HepG2 (cell line): ENCODE data around the gene SURF6. TPM values are rescaled to one million over a fixed set of nuclear protein-coding genes. Genes with fewer than 3 reads are reported as not detected.
A peak's percentile ranks its signal among the peaks of the same experiment; 100 is the strongest.

ENCODE experiments used
- HCFC1 ChIP-seq: fragments of 150-350 bp; IDR thresholded peaks from 2 replicates; pipeline ENCODE4 v1.6.1; 2014; ENCODE audit warnings: low read depth, low read length
- HMG20A ChIP-seq: IDR thresholded peaks from 2 replicates; pipeline ENCODE4 v1.6.1; 2016; ENCODE audit warnings: borderline replicate concordance
- HOMEZ ChIP-seq: IDR thresholded peaks from 2 replicates; pipeline ENCODE4 v1.6.1; 2016; ENCODE audit warnings: low read depth
- HOXA3 ChIP-seq: sonication (generic); formaldehyde crosslinking; IDR thresholded peaks from 2 replicates; pipeline ENCODE4 v1.5.0; 2020; ENCODE audit warnings: missing genetic modification reagents
- KAT2B ChIP-seq: fragments of 150-350 bp; IDR thresholded peaks from 2 replicates; pipeline ENCODE4 v1.6.1; 2014; ENCODE audit warnings: low read depth, low read length, borderline replicate concordance
- MLXIP ChIP-seq: sonication (generic); formaldehyde crosslinking; IDR thresholded peaks from 2 replicates; pipeline ENCODE4 v1.9.0; 2021; ENCODE audit warnings: missing genetic modification reagents, borderline replicate concordance
- PAF1 ChIP-seq: IDR thresholded peaks from 2 replicates; pipeline ENCODE4 v1.6.1; 2016; ENCODE audit warnings: missing genetic modification reagents, missing compliant biosample characterization
- TBX3 ChIP-seq: fragments of 450-650 bp; IDR thresholded peaks from 2 replicates; pipeline ENCODE4 v1.6.1; 2017; ENCODE audit warnings: antibody characterized with exemption, mild to moderate bottlenecking, inconsistent platforms, borderline replicate concordance
- THRA ChIP-seq: sonication (generic); formaldehyde crosslinking; IDR thresholded peaks from 2 replicates; pipeline ENCODE4 v1.4.0; 2020; ENCODE audit warnings: missing genetic modification reagents, borderline replicate concordance
- ZNF207 ChIP-seq: fragments of 450-650 bp; IDR thresholded peaks from 2 replicates; pipeline ENCODE4 v1.6.1; 2016; ENCODE audit warnings: antibody characterized with exemption, borderline replicate concordance
- ZNF280D ChIP-seq: sonication (generic); formaldehyde crosslinking; IDR thresholded peaks from 2 replicates; pipeline ENCODE4 v1.5.1; 2020; ENCODE audit warnings: mild to moderate bottlenecking, missing genetic modification reagents
- ZNF577 ChIP-seq: sonication (generic); formaldehyde crosslinking; IDR thresholded peaks from 2 replicates; pipeline ENCODE4 v1.4.0; 2020; ENCODE audit warnings: mild to moderate bottlenecking, low read depth, missing genetic modification reagents, borderline replicate concordance
- polyA plus RNA-seq, 8 experiments: library from polyadenylated mRNA; depleted of rRNA in 3 of 8; stranded (reverse) in 7 of 8; unstranded in 1 of 8; fragments of >200 nt; fragmentation: Illumina TruSeq in 4 of 8; extraction: Trizol in 4 of 8; gene quantifications; 2 replicates each; pipeline versions ENCODE4 v1.2.1 to v1.2.3, GENCODE V29; 2011 to 2016; ENCODE audit warnings: low read depth in 4 of 8, missing spikeins in 1 of 8, mixed read lengths in 1 of 8; ENCODE audit not compliant: insufficient read depth in 1 of 8
- total RNA-seq, 5 experiments: library from RNA; depleted of rRNA; stranded (reverse); fragments of >200 nt; fragmentation: Illumina TruSeq; extraction: Trizol; gene quantifications; 2 replicates each; pipeline ENCODE4 v1.2.3, GENCODE V29; 2016; ENCODE audit warnings: low read depth in 1 of 5

The SURF6 gene
- total and polyA plus RNA-seq, 2 of the 13 experiments (the other 11 are each of a cell fraction or from before 2014, with no cell fraction given) = 5.9 to 14.7 TPM

- TF ChIP-seq ZNF577 (no peak), ZNF207 (no peak), HMG20A (CRISPR knock-in tag) (0 out of 2 replicates have a peak, but pooled peaks have one; percentile 25), MLXIP (no peak; the same call in 1 of the 2 replicates), HOMEZ (CRISPR knock-in tag) (no peak), KAT2B (no peak), HOXA3 (CRISPR knock-in tag) (peak; percentile 67; the same call in 1 of the 2 replicates), ZNF280D (CRISPR knock-in tag) (no peak), HCFC1 (peak; percentile 45; the same call in 1 of the 2 replicates), TBX3 (no peak), THRA (CRISPR knock-in tag) (peak; percentile 27; the same call in 1 of the 2 replicates), PAF1 (CRISPR knock-in tag) (no peak)
These were observed 12.2 kb upstream of the SURF6 start, which contains the start of the genes MED22 and RPL7A (continued) for GRCh38 chr9:133347985-133348717.
